Hepatocyte (in vitro differentiated cells): ENCODE data around the gene CRTAC1.

Experiments
- CTCF ChIP-seq: fragments of 200-600 bp; sonication (generic); IDR thresholded peaks from 2 replicates; pipeline ENCODE4 v1.5.1; 2016; ENCODE audit warnings: antibody characterized with exemption, mild to moderate bottlenecking; ENCODE audit not compliant: poor library complexity
- EZH2 ChIP-seq: fragments of 200-600 bp; sonication (generic); IDR thresholded peaks from 2 replicates; pipeline ENCODE4 v1.6.1; 2016; ENCODE audit warnings: antibody characterized with exemption, mild to moderate bottlenecking, borderline replicate concordance
- EZH2phosphoT487 ChIP-seq: fragments of 200-600 bp; sonication (generic); IDR thresholded peaks from one replicate; pipeline ENCODE4 v1.6.1; 2018; ENCODE audit warnings: antibody characterized with exemption, mild to moderate bottlenecking, low read depth, moderate library complexity; ENCODE audit not compliant: unreplicated experiment, severe bottlenecking

GRCh38 chr10:97940534-97940933, 89.9 kb downstream of the CRTAC1 start:
- TF ChIP-seq CTCF: no peak
- TF ChIP-seq EZH2: no peak
- no peak for TF ChIP-seq EZH2phosphoT487
